HEK293 (cell line): Measurements from ENCODE around the gene BRWD1.

Experiments used
- KLF10 ChIP-seq: fragments of 450-650 bp; IDR thresholded peaks from 2 replicates; pipeline ENCODE4 v1.5.1; 2018; ENCODE audit warnings: missing biosample characterization, mild to moderate bottlenecking, missing genetic modification characterization
- KLF7 ChIP-seq: fragments of 450-650 bp; formaldehyde crosslinking; IDR thresholded peaks from 2 replicates; pipeline ENCODE4 v1.5.1; 2016; ENCODE audit warnings: missing biosample characterization, missing genetic modification characterization, borderline replicate concordance
- PRDM1 ChIP-seq: fragments of 450-650 bp; formaldehyde crosslinking; IDR thresholded peaks from 2 replicates; pipeline ENCODE4; 2016; ENCODE audit warnings: missing biosample characterization, missing genetic modification characterization
- PRDM2 ChIP-seq: fragments of 450-650 bp; formaldehyde crosslinking; IDR thresholded peaks from 2 replicates; pipeline ENCODE4 v1.5.1; 2016; ENCODE audit warnings: missing biosample characterization, missing genetic modification characterization, borderline replicate concordance
- SP7 ChIP-seq: fragments of 450-650 bp; formaldehyde crosslinking; IDR thresholded peaks from 2 replicates; pipeline ENCODE4 v1.5.1; 2016; ENCODE audit warnings: missing biosample characterization, missing genetic modification characterization
- TSHZ1 ChIP-seq: fragments of 450-650 bp; formaldehyde crosslinking; IDR thresholded peaks from 2 replicates; pipeline ENCODE4 v1.5.1; 2016; ENCODE audit warnings: missing biosample characterization, missing genetic modification characterization, borderline replicate concordance
- ZBTB20 ChIP-seq: fragments of 450-650 bp; formaldehyde crosslinking; IDR thresholded peaks from 2 replicates; pipeline ENCODE4 v1.5.1; 2016; ENCODE audit warnings: missing biosample characterization, missing genetic modification characterization
- ZEB2 ChIP-seq: fragments of 450-650 bp; formaldehyde crosslinking; IDR thresholded peaks from 2 replicates; pipeline ENCODE4 v1.5.1; 2016; ENCODE audit warnings: missing biosample characterization, missing genetic modification characterization
- ZFP41 ChIP-seq: fragments of 450-650 bp; formaldehyde crosslinking; IDR thresholded peaks from 2 replicates; pipeline ENCODE4 v1.5.1; 2016; ENCODE audit warnings: missing biosample characterization, missing genetic modification characterization, borderline replicate concordance
- ZNF114 ChIP-seq: fragments of 450-650 bp; formaldehyde crosslinking; IDR thresholded peaks from 2 replicates; pipeline ENCODE4 v1.5.0; 2017; ENCODE audit warnings: missing biosample characterization, missing genetic modification characterization
- ZNF121 ChIP-seq: fragments of 450-650 bp; formaldehyde crosslinking; IDR thresholded peaks from 2 replicates; pipeline ENCODE4 v1.5.1; 2016; ENCODE audit warnings: missing biosample characterization, missing genetic modification characterization
- ZNF174 ChIP-seq: fragments of 450-650 bp; formaldehyde crosslinking; IDR thresholded peaks from 2 replicates; pipeline ENCODE4 v1.5.0; 2017; ENCODE audit warnings: missing biosample characterization, mild to moderate bottlenecking, missing genetic modification characterization
- ZNF18 ChIP-seq: fragments of 450-650 bp; formaldehyde crosslinking; IDR thresholded peaks from 2 replicates; pipeline ENCODE4 v1.5.1; 2016; ENCODE audit warnings: missing biosample characterization, missing genetic modification characterization
- ZNF2 ChIP-seq: fragments of 450-650 bp; formaldehyde crosslinking; IDR thresholded peaks from 2 replicates; pipeline ENCODE4 v1.5.1; 2016; ENCODE audit warnings: missing biosample characterization, missing genetic modification characterization
- ZNF211 ChIP-seq: fragments of 450-650 bp; formaldehyde crosslinking; IDR thresholded peaks from 2 replicates; pipeline ENCODE4 v1.5.1; 2016; ENCODE audit warnings: low read depth, missing biosample characterization, missing genetic modification characterization
- ZNF404 ChIP-seq: fragments of 450-650 bp; formaldehyde crosslinking; IDR thresholded peaks from 2 replicates; pipeline ENCODE4 v1.5.1; 2017; ENCODE audit warnings: missing biosample characterization, missing genetic modification characterization
- ZNF600 ChIP-seq: fragments of 450-650 bp; formaldehyde crosslinking; IDR thresholded peaks from 2 replicates; pipeline ENCODE4 v1.5.1; 2016; ENCODE audit warnings: missing biosample characterization, missing genetic modification characterization
- ZNF623 ChIP-seq: fragments of 450-650 bp; formaldehyde crosslinking; IDR thresholded peaks from 2 replicates; pipeline ENCODE4 v1.5.1; 2016; ENCODE audit warnings: missing biosample characterization, missing genetic modification characterization
- ZNF692 ChIP-seq: fragments of 450-650 bp; formaldehyde crosslinking; IDR thresholded peaks from 2 replicates; pipeline ENCODE4 v1.5.1; 2016; ENCODE audit warnings: missing biosample characterization, missing genetic modification characterization
- ZNF704 ChIP-seq: fragments of 450-650 bp; formaldehyde crosslinking; IDR thresholded peaks from 2 replicates; pipeline ENCODE4 v1.5.1; 2016; ENCODE audit warnings: missing biosample characterization, missing genetic modification characterization
- ZNF768 ChIP-seq: fragments of 450-650 bp; formaldehyde crosslinking; IDR thresholded peaks from 2 replicates; pipeline ENCODE4 v1.5.1; 2018; ENCODE audit warnings: missing biosample characterization, mild to moderate bottlenecking, missing genetic modification characterization
- ZNF776 ChIP-seq: fragments of 450-650 bp; formaldehyde crosslinking; IDR thresholded peaks from 2 replicates; pipeline ENCODE4 v1.5.0; 2017; ENCODE audit warnings: missing biosample characterization, missing genetic modification characterization, borderline replicate concordance

BRWD1 gene

GRCh38 chr21:39183272-39184049 is 130.0 kb downstream of the BRWD1 start, which contains the start of gene PSMG1 (continued):
- TF ChIP-seq ZNF623 (tag by site-specific recombination) (no peak), ZNF600 (tag by site-specific recombination) (peak; percentile 96), TSHZ1 (tag by site-specific recombination) (no peak), ZNF404 (no peak), ZNF18 (0 out of 2 replicates have a peak, but pooled peaks have one; percentile 45), ZNF768 (tag by site-specific recombination) (no peak; the same call in 1 of the 2 replicates), ZBTB20 (tag by site-specific recombination) (peak; percentile 12; the same call in 1 of the 2 replicates), ZEB2 (tag by site-specific recombination) (peak; percentile 94), KLF10 (tag by site-specific recombination) (peak; percentile 98), ZFP41 (tag by site-specific recombination) (no peak), ZNF692 (tag by site-specific recombination) (peak; percentile 76), ZNF174 (tag by site-specific recombination) (no peak), PRDM1 (tag by site-specific recombination) (no peak), SP7 (tag by site-specific recombination) (peak; percentile 92), ZNF114 (tag by site-specific recombination) (no peak), ZNF776 (tag by site-specific recombination) (no peak), ZNF211 (no peak), ZNF704 (tag by site-specific recombination) (0 out of 2 replicates have a peak, but pooled peaks have one; percentile 23), ZNF2 (tag by site-specific recombination) (peak; percentile 84; the same call in 1 of the 2 replicates), KLF7 (tag by site-specific recombination) (peak; percentile 88), PRDM2 (tag by site-specific recombination) (no peak), ZNF121 (tag by site-specific recombination) (peak; percentile 99)
